HG02840 (cell line): ENCODE measurements around the gene HPS1.

Source experiments
- ATAC-seq: cut with Tn5 transposase; IDR thresholded peaks from one replicate; pipeline ENCODE4 v1.9.1; 2021; ENCODE audit warnings: mild to moderate bottlenecking, moderate library complexity, moderate number of reproducible peaks; ENCODE audit not compliant: unreplicated experiment, low FRiP score

HPS1 gene

DNA sequence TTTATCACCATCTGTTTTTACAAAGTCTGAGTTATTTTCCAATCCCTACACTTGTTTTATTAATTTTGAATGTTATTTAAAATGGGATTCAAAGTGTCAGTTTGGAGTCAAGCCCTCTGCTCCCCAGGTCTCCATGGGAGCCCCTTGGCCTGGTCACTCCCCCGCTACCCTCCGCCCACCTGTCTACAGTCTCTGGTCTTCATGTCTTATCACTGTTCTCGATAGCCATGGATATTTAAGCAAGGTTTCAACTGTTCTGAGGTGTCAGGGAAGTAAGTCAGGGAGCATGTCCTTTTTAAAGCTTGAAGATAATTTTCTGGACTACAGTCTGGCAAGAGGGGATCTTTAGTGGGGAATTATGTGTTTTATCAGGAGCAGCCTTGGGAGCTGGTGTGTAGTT is 19.1 kb upstream of the HPS1 start:
- ATAC-seq = no peak

DNA sequence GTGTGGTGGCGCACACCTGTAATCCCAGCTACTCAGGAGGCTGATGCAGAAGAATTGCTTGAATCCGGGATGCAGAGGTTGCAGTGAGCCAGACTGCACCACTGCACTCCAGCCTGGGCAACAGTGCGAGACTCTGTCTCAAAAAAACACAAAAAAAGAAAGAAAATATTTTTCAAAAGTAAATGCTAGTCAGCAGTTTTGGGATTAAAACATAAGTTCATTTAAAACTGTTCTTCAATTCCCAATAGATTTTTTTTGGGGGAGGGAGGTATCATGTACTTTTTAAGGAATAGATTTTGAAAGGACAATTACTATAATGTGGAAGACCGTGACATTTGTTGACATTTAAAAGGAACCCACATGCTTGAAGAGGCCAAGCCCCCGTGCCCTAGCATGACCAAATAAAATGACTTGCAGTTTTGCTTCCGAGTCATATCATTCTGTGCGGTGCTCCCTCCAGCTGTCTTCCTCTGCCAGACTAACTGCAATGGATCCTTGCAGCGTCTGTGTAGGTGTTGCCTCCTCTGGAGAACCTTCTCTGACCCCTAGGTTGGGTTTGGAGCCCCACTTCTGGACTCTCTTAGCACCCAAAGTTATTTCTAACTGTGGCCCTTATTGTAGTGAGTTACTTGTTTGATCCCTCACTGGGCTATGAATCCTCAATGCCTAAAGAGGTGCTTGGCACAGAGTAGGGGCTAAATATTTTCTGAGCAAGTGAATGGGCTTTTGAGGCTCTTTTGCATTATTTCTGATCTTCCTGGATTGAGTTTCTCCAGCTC is 17.4 kb upstream of the HPS1 start:
- no peak for ATAC-seq

- ATAC-seq = no peak
Observed at GRCh38 chr10:98463016-98463415, 16.3 kb upstream of the HPS1 start.

- ATAC-seq = no peak
Observed at GRCh38 chr10:98461500-98461842, 14.7 kb upstream of the HPS1 start.

GRCh38 chr10:98460837-98461499 is 14.2 kb upstream of the HPS1 start:
- ATAC-seq = no peak

GRCh38 chr10:98458809-98459784 is 12.4 kb upstream of the HPS1 start:
- no peak for ATAC-seq

DNA sequence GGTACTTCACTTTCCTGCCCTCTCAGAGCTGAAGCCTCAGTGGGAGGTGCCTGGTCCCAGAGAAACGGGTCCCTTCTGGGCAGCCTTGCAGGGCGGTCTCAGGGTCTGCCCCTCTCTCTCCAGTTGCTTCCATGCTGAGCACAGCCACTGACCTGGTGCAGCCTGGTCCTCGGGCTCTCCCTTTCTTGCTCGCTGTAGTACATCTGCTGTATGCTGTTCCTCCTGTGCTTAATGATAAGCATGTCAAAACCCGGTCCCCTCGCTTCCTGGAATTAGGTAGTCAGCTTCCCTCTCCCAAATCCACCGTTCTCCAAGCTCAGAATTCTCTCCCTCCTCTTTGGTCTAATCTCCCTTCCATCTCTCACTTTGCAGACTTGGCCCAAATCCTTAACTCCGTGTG is 11.0 kb upstream of the HPS1 start:
- ATAC-seq = no peak

DNA sequence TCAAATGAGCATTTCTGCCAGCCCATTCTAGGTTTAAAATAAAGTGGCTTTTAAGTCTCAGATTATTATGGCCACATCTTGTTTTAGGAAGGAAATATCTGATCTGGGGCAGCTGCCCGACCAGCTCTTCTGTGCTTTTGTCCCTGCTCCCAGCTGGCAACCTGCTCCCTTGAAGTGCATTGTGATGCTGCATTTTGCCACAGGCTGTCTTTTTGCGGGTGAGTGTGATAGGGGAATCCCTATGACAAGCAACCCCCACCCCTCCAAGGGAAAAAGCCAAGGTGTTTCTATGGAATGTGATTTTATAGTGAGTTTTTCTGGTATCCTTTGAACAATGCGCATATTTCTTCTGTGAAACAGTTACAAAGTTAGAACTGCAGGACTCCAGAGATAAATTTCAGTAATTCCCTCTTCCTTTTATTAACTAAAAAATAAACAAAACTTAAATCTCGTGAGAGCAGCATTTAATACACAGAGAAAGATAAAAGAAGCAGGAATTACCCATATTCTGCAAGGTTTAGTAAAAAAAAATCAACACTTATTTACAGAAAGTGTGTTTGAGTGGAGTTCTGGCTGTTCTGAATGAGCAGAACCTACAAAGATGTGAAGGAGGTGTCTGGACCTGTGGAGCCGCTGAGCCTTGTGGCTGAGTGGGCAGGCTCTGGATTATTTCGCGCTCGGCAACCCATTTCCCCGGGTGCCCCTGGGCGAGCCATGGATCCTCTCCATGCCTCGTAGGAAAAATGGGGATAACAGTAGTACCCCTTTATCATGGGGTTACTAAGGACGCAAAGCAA is 10.1 kb upstream of the HPS1 start:
- no peak for ATAC-seq

DNA sequence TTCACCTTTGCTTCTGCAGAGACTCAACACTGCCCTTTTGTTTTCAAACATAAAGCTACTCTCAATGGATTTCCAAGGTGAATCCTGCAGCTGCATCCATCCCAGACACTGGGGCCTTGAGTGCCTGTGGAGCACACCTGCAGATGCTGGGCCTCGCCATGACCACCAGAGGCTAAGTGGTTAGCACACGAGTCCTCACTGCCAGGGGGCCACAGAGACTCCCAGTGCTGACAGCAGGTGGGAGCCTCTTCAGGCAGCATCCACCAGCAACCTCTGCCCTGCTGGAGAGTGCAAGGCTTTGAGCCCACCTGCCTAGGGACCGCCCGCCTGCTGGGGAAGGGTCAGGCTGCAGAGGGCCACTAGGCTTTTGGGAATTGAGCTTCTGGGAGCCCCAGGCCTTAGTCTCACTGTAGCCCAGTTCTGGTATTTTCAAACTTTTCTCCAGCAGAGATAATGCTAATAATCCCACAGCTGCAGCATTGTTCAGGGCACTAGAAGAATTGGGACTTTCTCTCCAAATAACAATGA is 9.4 kb upstream of the HPS1 start:
- ATAC-seq = no peak

GRCh38 chr10:98453729-98454128 is 7.0 kb upstream of the HPS1 start:
- no peak for ATAC-seq

DNA sequence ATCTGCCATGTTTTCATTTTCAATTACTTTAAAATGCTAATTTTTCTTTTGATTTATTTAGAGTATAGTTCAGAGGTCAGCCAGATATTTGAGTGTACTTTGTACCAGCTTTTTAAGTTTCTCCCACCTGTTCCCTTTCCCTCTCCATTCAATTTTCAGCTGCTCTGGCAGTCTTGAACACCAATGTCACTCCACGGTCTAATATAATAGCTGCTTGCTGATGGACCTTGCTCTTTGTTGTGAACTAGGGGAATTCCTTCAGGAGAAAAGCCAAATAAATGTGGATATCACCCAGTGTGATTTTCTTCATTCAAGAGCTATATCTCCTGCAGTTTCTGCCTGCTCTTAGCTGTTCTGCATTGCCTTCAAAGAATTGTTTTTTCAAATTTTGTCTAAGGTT is 3.9 kb upstream of the HPS1 start:
- no peak for ATAC-seq

- ATAC-seq = no peak
Observed at GRCh38 chr10:98449287-98449686, 2.6 kb upstream of the HPS1 start.

GRCh38 chr10:98446151-98446660 is 529 bp downstream of the HPS1 start:
- ATAC-seq = peak; percentile 19

GRCh38 chr10:98445200-98445812 is 1.4 kb downstream of the HPS1 start:
- ATAC-seq = no peak

GRCh38 chr10:98444314-98445006 is 2.3 kb downstream of the HPS1 start:
- no peak for ATAC-seq

- ATAC-seq = no peak
Observed at GRCh38 chr10:98438715-98439114, 8.0 kb downstream of the HPS1 start.

GRCh38 chr10:98436704-98437103 is 10.0 kb downstream of the HPS1 start:
- ATAC-seq = no peak

DNA sequence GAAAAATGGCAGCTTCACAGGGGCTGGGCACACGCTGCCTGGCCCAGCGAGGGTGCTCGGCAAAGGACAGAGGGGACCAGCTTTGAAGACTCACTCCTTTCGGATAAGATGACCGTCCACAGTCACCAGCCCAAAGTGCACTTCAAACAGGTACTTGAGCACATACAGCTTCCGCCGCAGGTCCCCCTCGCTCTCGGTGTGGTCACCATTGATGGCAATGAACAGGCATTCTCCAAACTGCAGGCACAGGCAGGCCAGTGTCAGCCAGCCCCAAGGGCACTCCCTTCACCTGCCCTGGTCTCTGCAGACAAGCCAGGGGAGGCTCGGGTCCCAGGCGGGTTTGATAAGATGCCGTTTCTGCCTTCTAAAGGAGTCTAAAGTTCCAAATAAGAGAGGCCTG is 11.6 kb downstream of the HPS1 start:
- ATAC-seq = no peak
